Measurements from ENCODE around the gene SHISAL1. TPM values are rescaled to one million over a fixed set of nuclear protein-coding genes. Genes with fewer than 3 reads are reported as not detected.

SHISAL1 gene
- total RNA-seq, 4 donors from 2014 or later, result 0.47 to 1.9 (median 0.75) TPM

DNA sequence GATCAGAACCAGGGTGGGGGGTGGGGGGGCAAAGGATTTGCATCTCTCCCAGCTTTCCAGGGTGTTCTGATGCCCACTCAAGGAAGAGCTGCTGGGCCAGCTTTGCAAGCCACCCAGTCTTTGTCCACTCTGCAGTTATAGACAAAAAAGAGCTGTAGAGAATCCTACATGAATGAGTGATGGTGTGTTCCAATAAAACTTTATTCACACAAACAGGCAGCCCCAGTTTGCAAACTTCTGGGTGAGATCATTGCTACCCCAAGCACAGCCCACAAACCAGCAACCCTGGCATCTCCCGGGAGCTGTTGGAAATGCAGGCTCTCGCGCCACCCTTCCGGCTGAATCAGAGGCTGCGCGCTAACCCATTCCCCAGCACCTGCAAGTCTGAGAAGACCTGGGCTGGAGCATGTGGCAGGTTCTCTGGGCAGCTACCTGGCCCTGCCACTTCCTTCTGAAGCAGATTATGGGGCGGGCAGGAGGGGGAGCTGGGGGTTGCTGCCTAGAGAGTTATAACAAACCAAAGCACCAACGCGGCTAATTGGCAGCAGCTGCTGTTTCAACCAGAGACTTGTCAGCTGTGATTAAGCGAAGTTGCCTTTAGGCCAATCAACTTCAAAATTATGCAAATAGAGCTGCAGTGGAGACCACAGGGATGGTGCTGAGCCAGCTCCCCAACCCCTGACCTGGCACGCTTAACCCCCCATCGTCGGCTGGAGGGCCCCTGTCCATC is 3.8 kb upstream of the SHISAL1 start:
- TF ChIP-seq, protein P1, sequence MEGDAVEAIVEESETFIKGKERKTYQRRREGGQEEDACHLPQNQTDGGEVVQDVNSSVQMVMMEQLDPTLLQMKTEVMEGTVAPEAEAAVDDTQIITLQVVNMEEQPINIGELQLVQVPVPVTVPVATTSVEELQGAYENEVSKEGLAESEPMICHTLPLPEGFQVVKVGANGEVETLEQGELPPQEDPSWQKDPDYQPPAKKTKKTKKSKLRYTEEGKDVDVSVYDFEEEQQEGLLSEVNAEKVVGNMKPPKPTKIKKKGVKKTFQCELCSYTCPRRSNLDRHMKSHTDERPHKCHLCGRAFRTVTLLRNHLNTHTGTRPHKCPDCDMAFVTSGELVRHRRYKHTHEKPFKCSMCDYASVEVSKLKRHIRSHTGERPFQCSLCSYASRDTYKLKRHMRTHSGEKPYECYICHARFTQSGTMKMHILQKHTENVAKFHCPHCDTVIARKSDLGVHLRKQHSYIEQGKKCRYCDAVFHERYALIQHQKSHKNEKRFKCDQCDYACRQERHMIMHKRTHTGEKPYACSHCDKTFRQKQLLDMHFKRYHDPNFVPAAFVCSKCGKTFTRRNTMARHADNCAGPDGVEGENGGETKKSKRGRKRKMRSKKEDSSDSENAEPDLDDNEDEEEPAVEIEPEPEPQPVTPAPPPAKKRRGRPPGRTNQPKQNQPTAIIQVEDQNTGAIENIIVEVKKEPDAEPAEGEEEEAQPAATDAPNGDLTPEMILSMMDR (IDR thresholded peaks at IDR 0.05), result no peak
- DNase-seq (ENCODE audit: low spot score) (no peak), ATAC-seq (ENCODE audit: low FRiP score) (no peak)

DNA sequence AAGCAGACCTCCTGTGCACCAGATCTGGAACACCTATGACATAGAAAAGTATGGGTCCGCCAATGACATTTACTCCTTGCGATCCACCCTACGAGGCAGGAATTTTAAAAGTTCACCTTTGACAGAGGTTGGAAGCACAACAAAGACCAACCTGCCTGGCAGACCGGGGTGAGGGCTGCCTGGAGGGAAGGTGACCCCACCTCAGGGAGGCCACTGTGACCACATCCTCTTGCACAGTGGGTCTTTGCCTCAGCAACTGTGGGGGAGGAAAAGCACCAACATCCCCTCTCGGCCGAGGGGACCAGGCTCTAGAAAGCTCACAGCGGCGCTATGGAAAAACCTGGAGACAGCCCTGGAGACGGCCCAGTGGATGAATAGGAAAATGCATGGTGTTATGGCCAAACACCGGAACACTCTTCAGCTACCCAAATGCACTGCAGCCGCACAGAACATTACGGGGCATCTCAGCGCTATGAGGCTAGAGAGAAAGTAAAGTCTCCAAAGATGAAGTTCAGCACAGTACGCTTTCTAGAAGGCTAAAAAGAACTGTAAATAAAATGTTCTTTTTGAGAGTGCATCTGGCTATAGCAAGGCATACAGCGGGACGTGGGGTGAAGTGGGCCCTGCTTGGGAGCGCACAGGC is 1.8 kb upstream of the SHISAL1 start:
- TF ChIP-seq, protein P1 (IDR thresholded peaks at IDR 0.05), result no peak
- DNase-seq (ENCODE audit: low spot score) (no peak), ATAC-seq (ENCODE audit: low FRiP score) (no peak)

DNA sequence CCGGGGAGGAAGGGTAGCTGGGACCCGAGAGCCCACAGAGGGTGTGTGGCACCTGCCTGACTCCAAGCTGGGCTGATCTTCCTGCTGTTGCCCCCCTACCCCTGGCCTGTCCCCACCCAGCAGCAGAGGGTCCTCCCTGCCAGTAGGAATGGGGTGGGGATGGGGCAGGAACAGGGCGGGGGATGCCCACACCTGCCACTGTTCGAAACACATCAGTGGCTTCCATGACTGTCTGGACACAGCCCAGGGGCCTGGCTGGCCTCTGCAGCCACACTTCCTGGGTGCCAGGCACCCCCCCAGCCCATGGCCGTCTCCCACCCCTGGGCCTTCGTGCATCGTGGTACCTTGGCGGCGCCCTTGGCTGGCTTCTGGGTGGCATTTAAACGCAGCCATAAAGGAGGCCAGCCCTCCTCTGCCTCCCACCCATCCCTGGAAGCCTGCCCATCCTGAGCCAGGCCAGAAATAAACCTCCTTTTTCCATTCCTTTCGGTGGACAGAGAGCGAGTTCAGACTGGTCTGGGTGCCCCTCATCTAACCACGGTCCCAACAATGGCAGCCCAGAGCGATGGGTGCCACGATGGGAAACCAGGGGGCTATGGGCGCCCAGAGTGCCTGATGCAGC is 745 bp upstream of the SHISAL1 start:
- DNase-seq (ENCODE audit: low spot score), result no peak
- TF ChIP-seq, protein P1 (IDR thresholded peaks at IDR 0.05), result no peak

DNA sequence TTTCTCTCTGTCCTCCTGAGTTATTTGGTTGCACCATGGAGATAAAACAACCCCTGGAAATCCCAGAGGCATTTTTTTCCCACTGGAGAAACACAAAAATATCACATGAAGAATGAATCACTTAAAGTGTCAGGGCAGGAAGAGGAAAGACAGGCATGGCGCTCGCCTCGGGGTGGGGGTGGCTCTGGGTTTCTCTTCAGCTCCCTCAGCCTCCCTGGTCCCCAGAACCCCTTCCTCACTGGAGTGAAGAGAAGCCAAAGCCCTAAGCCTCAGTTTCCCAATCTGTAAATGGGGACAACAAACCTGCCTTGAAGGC is 938 bp downstream of the SHISAL1 start:
- no peak for DNase-seq (ENCODE audit: low spot score)
- TF ChIP-seq, protein P1 (IDR thresholded peaks at IDR 0.05), result no peak
- ATAC-seq (ENCODE audit: low FRiP score), result no peak

More for the DNA sequence above, 745 bp upstream of the SHISAL1 start:
- no peak for ATAC-seq (ENCODE audit: low FRiP score)

DNA sequence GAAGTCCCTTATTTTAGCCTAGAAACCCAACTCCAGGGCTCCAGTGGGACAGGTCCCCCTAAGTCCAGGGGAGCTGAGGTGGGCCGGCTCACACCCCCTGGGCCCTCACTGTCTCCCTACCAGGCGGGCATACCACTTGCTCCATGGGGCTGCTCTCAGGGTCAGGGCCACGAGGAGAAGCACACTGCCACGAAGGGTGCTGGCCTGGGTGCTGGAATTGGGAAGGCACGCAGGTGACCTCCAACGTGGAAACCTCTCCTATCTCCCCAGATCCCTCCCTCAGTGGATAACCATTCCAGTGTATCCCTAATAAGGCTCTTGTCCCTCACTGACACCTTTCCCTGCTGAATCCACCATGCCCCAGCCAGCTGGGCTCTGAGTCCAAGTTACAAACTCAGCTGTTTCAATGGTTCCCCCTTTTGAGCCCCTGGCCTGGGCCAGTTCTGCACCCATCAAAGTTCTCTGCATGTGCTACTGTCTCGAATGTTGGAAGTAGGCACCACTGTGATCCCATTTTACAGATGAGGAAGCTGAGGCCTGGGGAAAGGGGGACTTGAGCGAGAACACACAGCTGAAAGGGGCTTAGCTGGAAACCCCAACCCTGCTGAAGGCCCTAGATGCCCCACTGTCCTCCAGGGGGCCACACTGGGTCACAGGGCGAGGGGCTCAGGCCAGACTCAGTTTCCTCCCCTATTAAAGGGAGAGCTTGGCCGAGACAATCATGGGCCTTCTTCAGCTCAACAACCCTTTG is 1.5 kb downstream of the SHISAL1 start:
- DNase-seq (ENCODE audit: low spot score) (no peak), ATAC-seq (ENCODE audit: low FRiP score) (no peak)
- TF ChIP-seq, protein P1 (IDR thresholded peaks at IDR 0.05), result no peak

DNA sequence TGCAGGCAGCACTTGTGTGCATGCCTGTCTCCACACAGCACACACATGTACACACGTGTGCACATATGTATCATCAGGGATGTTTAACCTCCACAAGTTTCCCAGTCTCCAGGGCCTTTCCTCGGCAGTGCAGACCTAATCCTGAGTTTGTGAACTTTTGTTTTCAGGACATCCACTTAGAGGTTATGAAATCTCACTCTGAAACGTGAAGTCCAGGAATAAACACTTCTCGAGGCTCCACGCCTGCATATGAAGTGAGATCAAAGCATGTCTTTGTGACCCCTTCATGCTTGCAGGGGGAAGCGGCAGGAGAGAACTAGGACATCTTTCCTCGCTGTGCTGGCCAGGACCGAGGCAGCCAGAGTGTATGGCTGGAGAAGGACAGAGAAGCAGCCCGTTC is 3.1 kb downstream of the SHISAL1 start:
- DNase-seq (ENCODE audit: low spot score) (no peak), ATAC-seq (ENCODE audit: low FRiP score) (no peak)
- TF ChIP-seq, protein P1 (IDR thresholded peaks at IDR 0.05), result no peak
